Right cardiac atrium (tissue), 5 donors: Measurements from ENCODE around the gene HEPACAM. TPM values are rescaled to one million over a fixed set of nuclear protein-coding genes. Genes with fewer than 3 reads are reported as not detected.
"Not testable (repeated sequence)": the region's sequence is repeated elsewhere in the genome, so short reads cannot be mapped to it uniquely, and the experiment has no call there.

Experiments
- ATAC-seq, 2 donors: fragments of 200-7000 bp; cut with Tn5 transposase; one replicate each; pipeline versions ENCODE4 v1.8.0 to v1.9.1; 2020; ENCODE audit warnings: moderate library complexity in 2 of 2, mild to moderate bottlenecking in 1 of 2
- DNase-seq, 3 donors: peaks; one replicate each; pipeline ENCODE4 v3.0.0-alpha.2; 2020
- H3K27ac ChIP-seq: one replicate; pipeline ENCODE4 v1.5.1; 2013; ENCODE audit warnings: mild to moderate bottlenecking, low read length, control low read depth, moderate library complexity
- H3K27me3 ChIP-seq: one replicate; pipeline ENCODE4 v1.6.1; 2013; ENCODE audit not compliant: control insufficient read depth, insufficient read depth
- H3K4me1 ChIP-seq: one replicate; pipeline ENCODE4 v1.6.1; 2013; ENCODE audit warnings: low read length; ENCODE audit not compliant: control insufficient read depth, insufficient read depth
- H3K4me3 ChIP-seq: one replicate; pipeline ENCODE4 v1.5.1; 2013; ENCODE audit warnings: low read length, control low read depth
- H3K9me3 ChIP-seq: one replicate; pipeline ENCODE4 v1.6.1; 2013; ENCODE audit warnings: low read length; ENCODE audit not compliant: control insufficient read depth
- WGBS: extraction: QIAGEN DNeasy Blood & Tissue Kit; methylation state at CpG from one replicate; pipeline ENCODE4 v1.1.7; 2013; 5-methylcytosine and 5-hydroxymethylcytosine counted together
- intact Hi-C, 4 donors: fragments of 100-400 bp; cut with DNase I; formaldehyde crosslinking; loops; one replicate each; pipeline versions ENCODE4 v1.11.0 to v1.14.0; 2022 to 2023
- long read RNA-seq, 4 donors: library from polyadenylated mRNA; unstranded; transcript quantifications; one replicate each; pipeline ENCODE4 v2.0.0, GENCODE V29; 2020 to 2021
- polyA plus RNA-seq: library from polyadenylated mRNA; stranded (reverse); fragments of 200-250 nt; gene quantifications from one replicate; pipeline ENCODE4 v1.2.3, GENCODE V29; 2013
- total RNA-seq, 4 donors: library from RNA; stranded (reverse); fragmentation: NEBNext Ultra II Directional; extraction: Animal tissue kit (Norgen Biotek cat#: 25700); gene quantifications; one replicate each; pipeline ENCODE4 v1.2.1, GENCODE V29; 2021
- donor health status: healthy with polysubstance abuse.
- donor health status: DM: no; HTN: yes; CAD: no.
- donor health status: DM: no; HTN: no; CAD: no.
- donor health status: DM: no; HTN: yes; CAD: no; lungs with severe emphysema.
- donor health status: DM: yes; HTN: yes; CAD: no.

Gene HEPACAM, protein sequence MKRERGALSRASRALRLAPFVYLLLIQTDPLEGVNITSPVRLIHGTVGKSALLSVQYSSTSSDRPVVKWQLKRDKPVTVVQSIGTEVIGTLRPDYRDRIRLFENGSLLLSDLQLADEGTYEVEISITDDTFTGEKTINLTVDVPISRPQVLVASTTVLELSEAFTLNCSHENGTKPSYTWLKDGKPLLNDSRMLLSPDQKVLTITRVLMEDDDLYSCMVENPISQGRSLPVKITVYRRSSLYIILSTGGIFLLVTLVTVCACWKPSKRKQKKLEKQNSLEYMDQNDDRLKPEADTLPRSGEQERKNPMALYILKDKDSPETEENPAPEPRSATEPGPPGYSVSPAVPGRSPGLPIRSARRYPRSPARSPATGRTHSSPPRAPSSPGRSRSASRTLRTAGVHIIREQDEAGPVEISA
- total RNA-seq (1 to 10 TPM in 1 of 4 donors, under 1 TPM in 3; 0.26 to 1.9 (median 0.38) TPM), polyA plus RNA-seq (0.43 TPM)
- long read RNA-seq, donor 1, partial matches to known transcripts = 0 of 1 reads
- long read RNA-seq, donor 1, other reads (novel, unspliced or antisense) = 1 of 1 reads
- long read RNA-seq, donor 2 = 0 reads
- long read RNA-seq, donor 3 = 0 reads
- long read RNA-seq, donor 4 = 0 reads

DNA sequence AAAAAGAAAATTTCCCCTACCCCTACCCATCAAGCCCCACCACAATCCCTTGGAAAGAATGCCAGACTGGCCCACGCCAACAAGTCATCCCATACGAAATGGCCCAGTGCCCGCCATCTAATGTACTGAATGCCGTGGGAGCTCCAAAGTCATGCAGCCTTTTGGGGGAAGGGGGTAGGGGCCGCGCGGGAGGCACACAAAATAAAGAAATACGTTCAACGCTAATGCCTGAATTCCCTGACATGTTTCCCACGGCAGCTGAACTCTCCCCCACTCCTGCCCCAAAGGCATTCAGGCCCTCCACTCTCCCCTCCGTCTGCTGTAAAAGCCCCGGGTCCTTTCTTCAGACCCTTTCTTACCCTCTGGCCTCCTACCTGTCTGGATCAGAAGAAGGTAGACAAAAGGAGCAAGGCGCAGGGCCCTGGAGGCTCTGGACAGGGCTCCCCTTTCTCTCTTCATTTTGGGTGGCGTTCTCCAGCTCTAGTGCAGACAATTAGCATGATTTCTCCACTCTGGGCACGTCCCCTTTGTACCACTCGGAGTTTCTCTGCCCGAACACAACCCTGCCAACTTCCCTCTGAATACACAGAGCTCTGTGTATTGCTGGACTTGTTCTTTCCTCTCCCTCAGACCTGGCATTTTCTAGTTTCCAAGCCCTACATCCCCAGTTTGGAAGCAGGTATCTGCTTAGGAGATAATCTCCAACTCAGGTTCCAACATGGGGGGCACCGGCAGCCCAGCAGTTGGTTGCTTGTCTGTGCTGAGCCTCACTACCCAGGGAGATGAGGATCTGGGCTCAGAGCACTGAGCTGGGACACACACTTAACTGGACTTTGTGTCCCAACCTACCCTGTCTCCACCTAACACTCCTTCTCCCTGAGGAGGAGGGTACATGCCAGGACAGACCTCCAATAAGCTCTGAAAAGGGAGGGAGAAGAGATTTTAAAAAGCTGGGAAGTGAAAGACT is at the start of gene HEPACAM:
HEPACAM (minus strand) TSS at position 500 of the 967 bp plus-strand sequence; CDS start at position 459, 41 bp downstream.
- intact Hi-C loops = no loop called here
- Histone ChIP-seq H3K27me3 (no peaks in the 10 kb centered on the region), H3K4me1 (no peaks in the 10 kb centered on the region), H3K27ac (no peak within 1 kb of the TSS), H3K4me3 (no peak within 1 kb of the TSS), H3K9me3 (no peaks in the 10 kb centered on the region)
- DNase-seq (no peak), ATAC-seq (no peak)
- 84% methylated on average over 18 of the region's 18 CpGs for WGBS

DNA sequence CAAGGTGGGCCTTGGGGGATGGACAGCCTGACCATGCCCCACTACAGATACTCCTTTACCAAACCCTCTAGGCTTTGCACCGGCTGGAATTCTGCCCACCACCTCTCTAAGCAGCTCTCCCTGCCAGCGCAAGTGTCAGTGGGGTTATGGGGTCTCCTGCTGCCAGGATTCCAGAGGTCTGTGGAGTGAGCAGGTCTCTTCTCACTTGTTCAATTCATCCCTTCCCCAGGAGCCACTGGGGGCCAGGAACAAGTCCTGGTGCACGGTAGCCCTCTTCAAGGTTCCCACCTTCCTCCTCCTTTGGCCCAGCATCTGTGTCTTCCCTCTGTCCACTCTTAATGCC is 48.6 kb upstream of the HEPACAM start:
- DNase-seq (no peak), ATAC-seq (no peak)
- Histone ChIP-seq H3K9me3 (no peaks in the 10 kb centered on the region), H3K4me3 (no peak overlapping the region), H3K27ac (no peak overlapping the region), H3K27me3 (no peaks in the 10 kb centered on the region), H3K4me1 (no peaks in the 10 kb centered on the region)
- WGBS = 94% methylated on average over 3 of the region's 3 CpGs
- intact Hi-C loops = no loop called here

DNA sequence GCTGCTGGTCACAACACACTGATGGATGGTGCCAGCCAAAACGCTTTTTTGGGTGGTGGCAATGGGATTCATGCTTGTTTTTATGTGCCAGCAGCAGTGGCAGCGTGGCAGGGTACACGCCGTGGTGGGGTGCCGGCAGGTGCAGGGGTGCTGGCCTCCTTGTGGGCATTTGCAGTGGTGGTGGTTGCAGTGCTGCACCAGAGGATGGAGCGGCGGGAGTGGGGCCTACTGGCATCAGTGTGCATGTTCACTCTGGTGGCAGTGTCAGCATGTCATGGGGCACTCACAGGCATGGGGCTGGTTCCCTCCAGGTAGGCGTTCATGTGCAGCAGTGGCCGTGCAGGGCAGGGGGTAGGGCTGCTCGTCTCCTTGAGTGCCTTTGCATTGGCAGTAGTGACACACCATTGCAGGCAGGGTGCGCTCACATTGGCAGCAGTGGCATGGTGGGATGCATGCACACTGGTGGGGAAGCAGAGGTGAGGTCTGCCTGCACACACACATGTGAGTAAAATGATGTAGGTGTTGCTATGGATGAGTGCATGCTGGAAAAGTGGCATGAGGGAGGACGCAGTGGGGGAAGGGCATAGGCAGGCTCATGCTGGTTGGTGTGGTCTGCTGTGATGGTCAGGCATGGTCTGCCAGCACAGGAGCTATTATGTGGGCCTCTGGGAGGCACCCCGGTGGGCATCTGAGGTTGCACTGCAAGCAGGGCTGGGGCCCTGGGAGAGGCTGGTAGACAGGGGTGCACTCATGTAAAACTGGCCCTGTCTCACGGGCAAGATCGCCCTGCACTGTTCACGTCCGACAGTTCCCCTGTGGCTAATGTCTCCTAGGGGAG is 48.0 kb upstream of the HEPACAM start:
- WGBS = 96% methylated on average over 17 of the region's 17 CpGs
- DNase-seq = peak in 2 of 3 donors; percentile 13 to 14
- Histone ChIP-seq H3K4me1 (no peaks in the 10 kb centered on the region), H3K27ac (no peak overlapping the region), H3K4me3 (no peak overlapping the region), H3K27me3 (no peaks in the 10 kb centered on the region), H3K9me3 (no peaks in the 10 kb centered on the region)
- intact Hi-C loops = no loop called here
- ATAC-seq = no peak

DNA sequence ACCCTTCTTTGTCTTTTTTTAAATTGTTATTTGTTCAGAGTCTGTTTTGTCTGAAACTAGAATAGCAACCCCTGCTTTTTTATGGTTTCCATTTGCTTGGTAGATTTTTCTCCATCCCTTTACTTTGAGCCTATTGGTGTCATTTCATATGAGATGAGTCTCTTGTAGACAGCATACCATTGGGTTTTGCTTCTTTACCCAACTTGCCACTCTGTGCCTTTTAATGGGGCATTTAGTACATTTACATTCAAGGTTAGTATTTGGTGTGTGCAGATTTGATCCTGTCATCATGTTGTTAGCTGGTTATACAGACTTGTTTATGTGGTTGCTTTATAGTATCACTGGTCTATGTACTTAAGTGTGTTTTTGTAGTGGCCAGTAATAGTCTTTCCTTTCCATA is 46.2 kb upstream of the HEPACAM start:
- H3K4me1 ChIP-seq = no peaks in the 10 kb centered on the region
- DNase-seq (no peak), ATAC-seq (no peak)
- no peak overlapping the region for H3K4me3 ChIP-seq
- H3K27me3 ChIP-seq = no peaks in the 10 kb centered on the region
- H3K9me3 ChIP-seq = no peaks in the 10 kb centered on the region
- no peak overlapping the region for H3K27ac ChIP-seq
- intact Hi-C loops = no loop called here

DNA sequence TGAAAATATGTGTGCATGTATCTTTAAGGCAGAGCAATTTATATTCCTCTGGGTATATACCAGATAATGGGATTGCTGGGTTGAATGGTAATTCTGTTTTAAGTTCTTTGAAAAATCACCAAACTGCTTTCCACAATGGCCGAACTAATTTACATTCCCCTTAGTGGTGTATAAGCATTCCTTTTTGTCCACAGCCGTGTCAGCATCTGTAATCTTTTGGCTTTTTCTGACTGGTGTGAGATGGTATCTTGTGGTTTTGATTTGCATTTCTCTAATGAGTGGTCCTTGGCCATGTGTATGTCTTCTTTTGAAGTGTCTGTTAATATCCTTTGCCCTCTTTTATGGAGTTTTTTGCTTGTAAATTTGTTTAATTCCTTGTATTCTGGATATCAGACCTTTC is 42.5 kb upstream of the HEPACAM start:
- H3K27ac ChIP-seq = no peak overlapping the region
- H3K27me3 ChIP-seq = no peaks in the 10 kb centered on the region
- no peaks in the 10 kb centered on the region for H3K4me1 ChIP-seq
- intact Hi-C loops = no loop called here
- no peak for DNase-seq
- 93% methylated on average over 2 of the region's 2 CpGs for WGBS
- no peak overlapping the region for H3K4me3 ChIP-seq
- ATAC-seq = no peak
- no peaks in the 10 kb centered on the region for H3K9me3 ChIP-seq

DNA sequence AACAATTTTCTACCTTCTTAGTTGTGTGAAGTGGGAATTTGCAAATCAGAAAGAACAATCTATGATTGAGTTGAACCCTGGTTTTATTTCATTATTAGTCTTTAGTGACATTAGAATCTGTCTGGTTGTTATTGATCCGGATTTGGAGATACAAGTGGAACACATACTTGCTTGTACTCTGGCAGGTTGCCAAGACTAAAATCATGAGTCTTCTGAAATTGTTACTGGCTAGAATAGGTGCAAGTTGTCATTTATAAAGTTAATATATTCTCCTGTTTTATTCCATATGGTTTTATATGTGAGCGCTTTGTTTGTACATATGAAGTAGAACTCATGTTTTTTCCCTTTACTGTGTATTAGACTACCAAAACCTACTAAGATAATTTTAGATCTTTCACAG is 41.2 kb upstream of the HEPACAM start:
- Histone ChIP-seq H3K27ac (no peak overlapping the region), H3K4me3 (no peak overlapping the region), H3K27me3 (no peaks in the 10 kb centered on the region), H3K4me1 (no peaks in the 10 kb centered on the region), H3K9me3 (no peaks in the 10 kb centered on the region)
- 76% methylated on average over 2 of the region's 2 CpGs for WGBS
- intact Hi-C loops = no loop called here
- DNase-seq = no peak
- no peak for ATAC-seq

DNA sequence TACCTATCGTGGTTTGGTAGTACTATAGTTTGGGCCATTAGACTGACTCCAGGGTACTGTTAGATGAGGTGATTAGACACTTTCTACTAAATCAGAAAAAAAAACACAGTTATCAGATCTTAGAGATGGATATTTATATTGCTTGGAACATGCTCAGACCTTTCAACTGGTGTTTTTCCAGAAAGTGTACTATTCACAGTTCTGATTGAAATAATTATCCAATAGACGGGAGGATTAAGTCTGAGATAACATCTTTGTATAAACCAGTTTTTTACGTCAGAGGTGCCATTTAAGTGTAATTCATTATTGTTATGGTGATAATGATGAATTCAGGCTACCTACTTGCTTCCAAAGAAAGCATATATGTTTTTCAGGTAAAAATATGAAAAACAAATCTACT is 40.7 kb upstream of the HEPACAM start:
- Histone ChIP-seq H3K9me3 (no peaks in the 10 kb centered on the region), H3K27ac (no peak overlapping the region), H3K4me3 (no peak overlapping the region), H3K4me1 (no peaks in the 10 kb centered on the region), H3K27me3 (no peaks in the 10 kb centered on the region)
- intact Hi-C loops = no loop called here
- no peak for ATAC-seq
- WGBS = 87% methylated on average over 3 of the region's 3 CpGs
- no peak for DNase-seq

DNA sequence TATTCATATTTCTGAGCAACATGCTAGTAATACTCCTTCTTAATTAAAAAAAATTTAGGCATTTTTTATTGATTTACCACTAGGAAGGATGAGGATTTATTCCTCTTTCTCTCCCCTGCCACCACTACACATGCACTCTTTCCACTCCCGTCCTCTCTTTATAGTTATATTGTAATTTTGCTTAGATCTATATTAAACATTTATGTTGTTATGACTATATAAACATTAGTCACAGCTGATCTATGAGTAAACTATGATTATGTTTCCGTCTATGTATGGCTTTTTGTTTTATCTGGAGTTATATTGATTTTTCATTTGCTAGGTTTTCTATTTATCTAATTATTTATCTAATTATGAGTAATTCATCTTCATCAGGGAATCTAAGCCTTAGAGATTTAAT is 36.0 kb upstream of the HEPACAM start:
- 95% methylated on average over 2 of the region's 2 CpGs for WGBS
- ATAC-seq = no peak
- no peak overlapping the region for H3K27ac ChIP-seq

DNA sequence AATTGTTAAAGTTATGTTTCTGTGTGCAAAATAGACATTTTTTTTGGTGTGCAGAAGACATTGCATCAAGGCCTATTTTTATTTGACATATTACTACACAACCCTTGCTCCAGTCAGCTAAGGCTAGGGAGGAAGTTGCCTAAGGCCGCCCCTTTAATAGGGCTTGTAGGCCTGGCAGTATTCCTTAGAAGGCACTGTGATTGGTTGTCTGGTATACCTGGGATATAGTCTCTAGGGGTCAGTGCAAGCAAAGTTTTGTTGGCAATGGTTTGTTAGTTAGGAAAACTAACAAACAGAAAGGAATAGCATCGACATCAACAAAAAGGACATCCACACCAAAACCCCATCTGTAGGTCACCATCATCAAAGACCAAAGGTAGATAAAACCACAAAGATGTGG is 35.1 kb upstream of the HEPACAM start:
- Histone ChIP-seq H3K4me1 (no peaks in the 10 kb centered on the region), H3K9me3 (no peaks in the 10 kb centered on the region), H3K27ac (no peak overlapping the region), H3K4me3 (no peak overlapping the region), H3K27me3 (no peaks in the 10 kb centered on the region)
- ATAC-seq (no peak), DNase-seq (no peak)
- intact Hi-C loops = no loop called here
- WGBS = 84% methylated on average over 2 of the region's 2 CpGs

More for the DNA sequence above, 36.0 kb upstream of the HEPACAM start:
- no peaks in the 10 kb centered on the region for H3K27me3 ChIP-seq
- DNase-seq = no peak
- intact Hi-C loops = no loop called here
- H3K4me1 ChIP-seq = no peaks in the 10 kb centered on the region
- no peak overlapping the region for H3K4me3 ChIP-seq
- no peaks in the 10 kb centered on the region for H3K9me3 ChIP-seq

DNA sequence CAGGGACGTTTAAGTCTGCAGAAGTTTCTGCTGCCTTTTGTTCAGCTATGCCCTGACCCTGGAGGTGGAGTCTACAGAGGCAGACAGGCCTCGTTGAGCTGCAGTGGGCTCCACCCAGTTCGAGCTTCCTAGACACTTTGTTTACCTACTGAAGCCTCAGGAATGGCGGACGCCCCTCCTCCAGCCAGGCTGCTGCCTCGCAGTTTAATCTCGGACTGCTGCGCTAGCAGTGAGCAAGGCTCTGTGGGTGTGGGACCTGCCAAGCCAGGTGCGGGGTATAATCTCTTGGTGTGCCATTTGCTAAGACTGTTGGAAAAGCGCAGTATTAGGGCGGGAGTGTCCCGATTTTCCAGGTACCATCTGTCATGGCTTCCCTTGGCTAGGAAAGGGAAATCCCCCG is 32.4 kb upstream of the HEPACAM start:
- H3K27me3 ChIP-seq, H3K4me1 ChIP-seq, intact Hi-C loops, ATAC-seq, H3K9me3 ChIP-seq, DNase-seq, H3K4me3 ChIP-seq, H3K27ac ChIP-seq: not testable (repeated sequence)
- WGBS = 88% methylated on average over 13 of the region's 13 CpGs
